ENCODE results near the gene RAC3.

The RAC3 gene

GRCh38 chr17:82062984-82063368, 31.5 kb downstream of the RAC3 start:
- no peak overlapping the region for H3K9ac ChIP-seq
- TF ChIP-seq, protein P1, sequence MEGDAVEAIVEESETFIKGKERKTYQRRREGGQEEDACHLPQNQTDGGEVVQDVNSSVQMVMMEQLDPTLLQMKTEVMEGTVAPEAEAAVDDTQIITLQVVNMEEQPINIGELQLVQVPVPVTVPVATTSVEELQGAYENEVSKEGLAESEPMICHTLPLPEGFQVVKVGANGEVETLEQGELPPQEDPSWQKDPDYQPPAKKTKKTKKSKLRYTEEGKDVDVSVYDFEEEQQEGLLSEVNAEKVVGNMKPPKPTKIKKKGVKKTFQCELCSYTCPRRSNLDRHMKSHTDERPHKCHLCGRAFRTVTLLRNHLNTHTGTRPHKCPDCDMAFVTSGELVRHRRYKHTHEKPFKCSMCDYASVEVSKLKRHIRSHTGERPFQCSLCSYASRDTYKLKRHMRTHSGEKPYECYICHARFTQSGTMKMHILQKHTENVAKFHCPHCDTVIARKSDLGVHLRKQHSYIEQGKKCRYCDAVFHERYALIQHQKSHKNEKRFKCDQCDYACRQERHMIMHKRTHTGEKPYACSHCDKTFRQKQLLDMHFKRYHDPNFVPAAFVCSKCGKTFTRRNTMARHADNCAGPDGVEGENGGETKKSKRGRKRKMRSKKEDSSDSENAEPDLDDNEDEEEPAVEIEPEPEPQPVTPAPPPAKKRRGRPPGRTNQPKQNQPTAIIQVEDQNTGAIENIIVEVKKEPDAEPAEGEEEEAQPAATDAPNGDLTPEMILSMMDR (conservative IDR thresholded peaks at IDR 0.05; ENCODE audit: low read depth, low read length): no peak

DNA sequence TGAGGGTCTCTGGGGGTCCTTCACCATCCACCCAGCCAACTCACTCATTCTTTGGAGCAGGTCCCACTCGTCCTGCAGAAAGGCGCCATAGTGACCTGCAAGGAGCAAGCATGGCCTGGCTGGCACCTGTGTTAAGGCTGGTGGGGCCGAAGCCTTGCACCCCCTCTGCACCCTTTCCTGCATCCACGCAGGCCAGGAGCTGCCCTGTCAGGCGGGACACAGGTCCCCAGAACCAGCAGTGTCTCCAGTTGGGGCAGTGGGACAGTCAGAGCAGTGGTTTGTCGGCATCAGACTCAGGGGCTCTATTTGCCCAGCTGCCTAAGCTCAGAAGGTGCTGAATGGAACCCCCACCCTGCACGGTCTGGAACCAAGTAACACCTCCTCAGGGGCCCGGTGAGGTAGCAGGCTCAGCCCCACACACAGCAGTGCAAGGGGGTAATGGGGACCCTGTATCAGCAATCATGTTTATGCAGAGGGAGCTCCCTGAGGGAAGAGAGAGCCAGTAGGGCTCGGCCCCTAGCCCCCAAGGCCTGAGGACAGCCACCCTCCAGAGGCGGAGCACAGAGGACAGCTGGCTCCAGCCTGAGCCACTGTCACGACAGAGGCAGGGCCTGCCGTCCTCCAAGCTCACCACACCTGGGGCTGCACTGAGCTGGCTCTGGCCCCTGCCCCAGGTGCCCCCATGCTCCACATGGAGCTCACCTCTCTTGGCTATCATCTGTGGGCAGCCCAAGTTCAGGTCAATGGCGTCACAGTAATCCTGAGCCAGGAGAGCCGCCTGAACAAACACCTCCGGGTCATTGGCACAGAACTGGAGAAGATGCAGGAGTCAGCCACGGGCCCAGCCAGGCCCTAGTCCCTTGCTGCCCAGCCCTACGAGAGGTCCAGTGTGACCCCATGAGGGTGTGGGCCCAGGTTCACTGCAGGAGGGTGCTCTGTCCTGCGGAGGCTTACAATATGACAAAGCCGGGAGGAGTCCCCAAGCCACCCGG, 32.2 kb downstream of the RAC3 start:
- H3K27me3 ChIP-seq (ENCODE audit: insufficient read depth, low read depth): no peaks in the 10 kb centered on the region
- TF ChIP-seq, protein P1 (conservative IDR thresholded peaks at IDR 0.05; ENCODE audit: low read depth, low read length): no peak
- peak overlapping the region; percentile 98 for H3K4me2 ChIP-seq
- peak overlapping the region; percentile 85; the same call in 1 of the 2 replicates for H3K9ac ChIP-seq
- H4K20me1 ChIP-seq (ENCODE audit: insufficient read depth): no peaks in the 10 kb centered on the region
- H2AFZ ChIP-seq (ENCODE audit: low read depth): no peak overlapping the region
- H3K27ac ChIP-seq: peak overlapping the region; percentile 46; the same call in 1 of the 2 replicates
- peaks cover 13% of the 10 kb centered on the region for H3K79me2 ChIP-seq (ENCODE audit: insufficient read depth, low read depth)
- peaks cover 14% of the 10 kb centered on the region for H3K4me1 ChIP-seq (ENCODE audit: low read depth, poor library complexity, severe bottlenecking)
- H3K4me3 ChIP-seq (IDR thresholded peaks at IDR 0.05; ENCODE audit: insufficient read depth, low read depth, low read length): no peak overlapping the region
- peaks cover 10% of the 10 kb centered on the region for H3K36me3 ChIP-seq (ENCODE audit: insufficient read depth)

More at GRCh38 chr17:82062984-82063368, 31.5 kb downstream of the RAC3 start:
- Histone ChIP-seq H3K4me2 (no peak overlapping the region), H2AFZ (ENCODE audit: low read depth) (no peak overlapping the region), H3K27ac (no peak overlapping the region), H3K4me1 (ENCODE audit: low read depth, poor library complexity, severe bottlenecking) (peaks cover 14% of the 10 kb centered on the region), H3K27me3 (ENCODE audit: insufficient read depth, low read depth) (no peaks in the 10 kb centered on the region), H4K20me1 (ENCODE audit: insufficient read depth) (no peaks in the 10 kb centered on the region), H3K36me3 (ENCODE audit: insufficient read depth) (peaks cover 10% of the 10 kb centered on the region), H3K79me2 (ENCODE audit: insufficient read depth, low read depth) (peaks cover 13% of the 10 kb centered on the region), H3K4me3 (IDR thresholded peaks at IDR 0.05; ENCODE audit: insufficient read depth, low read depth, low read length) (no peak overlapping the region)

DNA sequence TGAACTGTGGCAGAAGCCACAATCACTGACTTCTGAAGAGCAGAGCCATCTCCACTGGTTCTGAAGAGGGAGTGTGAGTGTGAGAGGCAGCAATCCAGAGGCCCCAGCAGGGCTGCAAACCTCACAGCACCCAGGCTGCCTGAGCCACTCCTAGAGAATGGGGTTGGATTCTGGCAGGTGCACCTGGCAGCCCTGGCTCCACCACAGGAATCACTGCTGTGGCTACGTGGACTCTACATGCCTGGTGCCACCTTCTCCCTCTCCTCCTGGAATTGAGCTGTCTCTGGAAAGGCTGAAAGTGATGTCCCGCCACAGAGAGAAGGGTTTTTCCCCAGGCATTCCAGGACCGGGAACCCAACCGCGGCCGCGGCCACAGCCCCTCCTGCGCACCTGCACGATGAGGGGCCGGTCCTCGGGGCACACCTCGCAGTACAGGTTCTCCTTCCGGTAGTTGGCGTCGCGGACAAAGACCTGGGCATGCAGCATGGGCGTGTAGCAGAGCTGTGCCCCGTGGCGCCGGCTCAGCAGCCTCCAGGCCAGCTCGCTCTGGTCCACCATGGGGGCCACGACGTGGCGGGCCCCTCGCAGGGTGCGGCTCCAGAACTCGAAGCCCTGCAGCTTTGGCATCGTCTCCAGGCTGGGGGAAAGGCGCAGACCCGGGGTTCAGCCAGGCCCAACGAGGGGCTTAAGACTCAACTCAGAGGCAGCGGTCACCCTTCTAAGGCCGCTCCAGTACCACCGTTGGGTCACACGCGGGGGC, 33.1 kb downstream of the RAC3 start:
- Histone ChIP-seq H3K36me3 (ENCODE audit: insufficient read depth) (peaks cover 10% of the 10 kb centered on the region), H3K4me1 (ENCODE audit: low read depth, poor library complexity, severe bottlenecking) (peaks cover 14% of the 10 kb centered on the region), H4K20me1 (ENCODE audit: insufficient read depth) (no peaks in the 10 kb centered on the region), H3K79me2 (ENCODE audit: insufficient read depth, low read depth) (peaks cover 13% of the 10 kb centered on the region), H2AFZ (ENCODE audit: low read depth) (no peak overlapping the region), H3K4me2 (peak overlapping the region; percentile 98), H3K4me3 (IDR thresholded peaks at IDR 0.05; ENCODE audit: insufficient read depth, low read depth, low read length) (no peak overlapping the region), H3K27me3 (ENCODE audit: insufficient read depth, low read depth) (no peaks in the 10 kb centered on the region), H3K27ac (peak overlapping the region; percentile 46), H3K9ac (peak overlapping the region; percentile 85)
- TF ChIP-seq, protein P1 (conservative IDR thresholded peaks at IDR 0.05; ENCODE audit: low read depth, low read length): no peak

- peak overlapping the region; percentile 46 for H3K27ac ChIP-seq
- peaks cover 7% of the 10 kb centered on the region for H3K36me3 ChIP-seq (ENCODE audit: insufficient read depth)
- no peak overlapping the region for H3K4me3 ChIP-seq (IDR thresholded peaks at IDR 0.05; ENCODE audit: insufficient read depth, low read depth, low read length)
- H3K9ac ChIP-seq: peak overlapping the region; percentile 85
- peak overlapping the region; percentile 98 for H3K4me2 ChIP-seq
- 0 out of 2 replicates have a peak overlapping the region, but pooled peaks have one; percentile 26 for H2AFZ ChIP-seq (ENCODE audit: low read depth)
- H3K4me1 ChIP-seq (ENCODE audit: low read depth, poor library complexity, severe bottlenecking): peaks cover 14% of the 10 kb centered on the region
- H3K79me2 ChIP-seq (ENCODE audit: insufficient read depth, low read depth): peaks cover 13% of the 10 kb centered on the region
- H4K20me1 ChIP-seq (ENCODE audit: insufficient read depth): no peaks in the 10 kb centered on the region
- H3K27me3 ChIP-seq (ENCODE audit: insufficient read depth, low read depth): no peaks in the 10 kb centered on the region
- TF ChIP-seq, protein P1 (conservative IDR thresholded peaks at IDR 0.05; ENCODE audit: low read depth, low read length): no peak
These were observed 33.7 kb downstream of the RAC3 start for GRCh38 chr17:82065193-82065637.

Data from KMS-11 (cell line).